HCEC 1CT (cell line): ENCODE measurements around the gene KRT39.
"Not testable (repeated sequence)": the region's sequence is repeated elsewhere in the genome, so short reads cannot be mapped to it uniquely, and the experiment has no call there.

Experiments used
- DNase-seq: peaks from one replicate; pipeline ENCODE4 v3.0.0-alpha.2; 2017

Gene KRT39

GRCh38 chr17:40966848-40967247, at the start of gene KRT39:
KRT39 (minus strand) TSS chr17:40966948; CDS start chr17:40966856, 92 bp downstream.
- no peak for DNase-seq

- DNase-seq: no peak
Observed at GRCh38 chr17:41015454-41015853, 48.7 kb upstream of the KRT39 start.

GRCh38 chr17:41013606-41014005, 46.9 kb upstream of the KRT39 start:
- peak; percentile 5 for DNase-seq

GRCh38 chr17:41013181-41013580, 46.4 kb upstream of the KRT39 start:
- DNase-seq: peak; percentile 48

- DNase-seq: no peak
Observed at GRCh38 chr17:41012326-41013120, 45.8 kb upstream of the KRT39 start.

- DNase-seq: no peak
Observed at GRCh38 chr17:41010441-41010840, 43.7 kb upstream of the KRT39 start.

GRCh38 chr17:41009936-41010335, 43.2 kb upstream of the KRT39 start:
- DNase-seq: no peak

- no peak for DNase-seq
Observed at GRCh38 chr17:41009301-41009760, 42.6 kb upstream of the KRT39 start.

- no peak for DNase-seq
Observed at GRCh38 chr17:41008811-41009210, 42.1 kb upstream of the KRT39 start, which contains the start of gene KRTAP3-1. KRTAP3-1 (minus strand) TSS chr17:41009128; CDS start chr17:41009074, 54 bp downstream.

GRCh38 chr17:41004397-41004796, 37.6 kb upstream of the KRT39 start:
- DNase-seq: no peak

- DNase-seq: no peak
Observed at GRCh38 chr17:41003926-41004325, 37.2 kb upstream of the KRT39 start.

GRCh38 chr17:41002814-41003213, 36.1 kb upstream of the KRT39 start:
- DNase-seq: peak; percentile 74

GRCh38 chr17:41001795-41002194, 35.0 kb upstream of the KRT39 start:
- no peak for DNase-seq

GRCh38 chr17:40999563-40999962, 32.8 kb upstream of the KRT39 start, which contains the start of gene KRTAP3-2:
KRTAP3-2 (minus strand) TSS chr17:40999906; CDS start chr17:40999853, 53 bp downstream.
- DNase-seq: not testable (repeated sequence)

- no peak for DNase-seq
Observed at GRCh38 chr17:40997361-40997760, 30.6 kb upstream of the KRT39 start.

GRCh38 chr17:40996829-40997228, 30.1 kb upstream of the KRT39 start:
- DNase-seq: peak; percentile 9

GRCh38 chr17:40995116-40995515, 28.4 kb upstream of the KRT39 start:
- no peak for DNase-seq

- DNase-seq: no peak
Observed at GRCh38 chr17:40993839-40994238, 27.1 kb upstream of the KRT39 start, which contains the start of gene KRTAP3-3. KRTAP3-3 (minus strand) TSS chr17:40994164; CDS start chr17:40994097, 67 bp downstream.

- DNase-seq: no peak
Observed at GRCh38 chr17:40993084-40993483, 26.3 kb upstream of the KRT39 start.

- DNase-seq: no peak
Observed at GRCh38 chr17:40992666-40993065, 25.9 kb upstream of the KRT39 start.

- no peak for DNase-seq
Observed at GRCh38 chr17:40986920-40987319, 20.2 kb upstream of the KRT39 start.

- DNase-seq: no peak
Observed at GRCh38 chr17:40984226-40984625, 17.5 kb upstream of the KRT39 start, which contains the start of gene KRT40. KRT40 (minus strand) TSS chr17:40984326; CDS start chr17:40984273, 53 bp downstream.

- no peak for DNase-seq
Observed at GRCh38 chr17:40981115-40981514, 14.4 kb upstream of the KRT39 start.

- DNase-seq: no peak
Observed at GRCh38 chr17:40980596-40980995, 13.8 kb upstream of the KRT39 start.
